OCI-LY1 (cell line): ENCODE results near the gene RHBDL1.
A peak's percentile ranks its signal among the peaks of the same experiment; 100 is the strongest.

Source experiments
- H2AFZ ChIP-seq: fragments of 200-600 bp; sonication (generic), shearing (Covaris generic); 2 replicates; pipeline ENCODE4 v1.6.0; 2014; ENCODE audit warnings: antibody characterized with exemption, mild to moderate bottlenecking, low read length
- H3F3A ChIP-seq: fragments of 200-600 bp; sonication (generic), shearing (Covaris generic); 2 replicates; pipeline ENCODE4 v1.6.0; 2014; ENCODE audit warnings: mild to moderate bottlenecking, antibody characterized with exemption, low read length, moderate library complexity; ENCODE audit not compliant: insufficient read depth
- H3K27ac ChIP-seq: fragments of 200-600 bp; sonication (generic); 2 replicates; pipeline ENCODE4 v1.5.1; 2014; ENCODE audit warnings: low read length, mixed run types, mild to moderate bottlenecking, low read depth; ENCODE audit not compliant: poor library complexity, severe bottlenecking
- H3K27me3 ChIP-seq: fragments of 200-600 bp; sonication (generic); 2 replicates; pipeline ENCODE4 v1.6.0; 2014; ENCODE audit warnings: antibody characterized with exemption, mild to moderate bottlenecking, low read length, moderate library complexity; ENCODE audit not compliant: insufficient read depth
- H3K36me3 ChIP-seq: fragments of 200-600 bp; sonication (generic); 2 replicates; pipeline ENCODE4 v1.6.1; 2014; ENCODE audit warnings: mild to moderate bottlenecking, antibody characterized with exemption, low read length, moderate library complexity, mixed read lengths; ENCODE audit not compliant: insufficient read depth
- H3K4me1 ChIP-seq: fragments of 200-600 bp; sonication (generic); 2 replicates; pipeline ENCODE4 v1.5.1; 2014; ENCODE audit warnings: mild to moderate bottlenecking, low read length, moderate library complexity; ENCODE audit not compliant: insufficient read depth, severe bottlenecking
- H3K4me2 ChIP-seq: fragments of 200-600 bp; sonication (generic), shearing (Covaris generic); 2 replicates; pipeline ENCODE4 v1.6.1; 2014; ENCODE audit warnings: low read length
- H3K4me3 ChIP-seq: fragments of 200-600 bp; sonication (generic); 2 replicates; pipeline ENCODE4 v1.5.1; 2014; ENCODE audit warnings: low read length, low read depth, mild to moderate bottlenecking, mixed read lengths; ENCODE audit not compliant: poor library complexity, severe bottlenecking
- H3K79me2 ChIP-seq: fragments of 200-600 bp; shearing (Covaris generic); 2 replicates; pipeline ENCODE4 v1.6.1; 2016; ENCODE audit warnings: mixed run types, low read length, mixed read lengths; ENCODE audit not compliant: insufficient read depth
- H3K9ac ChIP-seq: fragments of 200-600 bp; sonication (generic), shearing (Covaris generic); 2 replicates; pipeline ENCODE4 v1.6.1; 2014; ENCODE audit warnings: mild to moderate bottlenecking, low read length, mixed read lengths
- H3K9me2 ChIP-seq: fragments of 200-600 bp; sonication (generic), shearing (Covaris generic); 2 replicates; pipeline ENCODE4 v1.6.1; 2014; ENCODE audit warnings: low read depth, mild to moderate bottlenecking, low read length, mixed read lengths
- H3K9me3 ChIP-seq: fragments of 200-600 bp; shearing (Covaris generic); 2 replicates; pipeline ENCODE4 v1.6.1; 2014; ENCODE audit warnings: low read length, mixed read lengths
- H4K20me1 ChIP-seq: fragments of 200-600 bp; sonication (generic), shearing (Covaris generic); 2 replicates; pipeline ENCODE4 v1.6.0; 2016; ENCODE audit warnings: mild to moderate bottlenecking, low read length; ENCODE audit not compliant: insufficient read depth
- EZH2 ChIP-seq: fragments of 200-600 bp; sonication (generic), shearing (Covaris generic); IDR thresholded peaks from 2 replicates; pipeline ENCODE4 v1.8.0; 2017; ENCODE audit warnings: borderline replicate concordance, mixed run types, mild to moderate bottlenecking, antibody characterized with exemption, low read length, moderate library complexity, mixed read lengths
- TF ChIP-seq, protein P1 (sequence below): fragments of 200-600 bp; sonication (generic), shearing (Covaris generic); IDR thresholded peaks from 2 replicates; pipeline ENCODE4 v1.5.1; 2017; ENCODE audit warnings: mild to moderate bottlenecking, antibody characterized with exemption, low read length, moderate library complexity, mixed read lengths

The RHBDL1 gene

DNA sequence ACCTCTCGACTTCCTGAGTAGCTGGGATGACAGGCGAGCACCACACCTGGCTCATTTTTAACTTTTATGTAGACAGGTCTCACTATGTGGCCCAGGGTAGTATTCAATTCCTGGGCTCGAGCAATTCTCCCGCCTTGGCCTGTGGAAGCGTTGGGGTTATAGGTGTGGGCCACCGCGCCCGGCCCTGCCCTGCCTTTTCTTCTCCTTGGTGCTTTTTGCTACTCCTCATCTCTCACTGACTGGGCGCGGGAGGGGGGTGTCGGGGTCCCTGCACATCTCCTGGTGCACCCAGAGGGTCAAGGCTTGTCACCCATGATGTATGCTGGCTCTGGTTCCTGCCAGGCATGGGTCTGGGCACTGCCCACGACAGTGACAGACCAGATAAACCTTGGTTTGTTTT, 30.9 kb upstream of the RHBDL1 start:
- peaks cover 50% of the 10 kb centered on the region for H3K4me1 ChIP-seq
- H3K4me2 ChIP-seq, result no peak overlapping the region
- H3K27me3 ChIP-seq, result no peaks in the 10 kb centered on the region
- H3K79me2 ChIP-seq, result no peaks in the 10 kb centered on the region
- no peaks in the 10 kb centered on the region for H3K9me2 ChIP-seq
- peaks cover 12% of the 10 kb centered on the region; the same call in 1 of the 2 replicates for H3K36me3 ChIP-seq
- TF ChIP-seq EZH2, result no peak
- TF ChIP-seq, protein P1, sequence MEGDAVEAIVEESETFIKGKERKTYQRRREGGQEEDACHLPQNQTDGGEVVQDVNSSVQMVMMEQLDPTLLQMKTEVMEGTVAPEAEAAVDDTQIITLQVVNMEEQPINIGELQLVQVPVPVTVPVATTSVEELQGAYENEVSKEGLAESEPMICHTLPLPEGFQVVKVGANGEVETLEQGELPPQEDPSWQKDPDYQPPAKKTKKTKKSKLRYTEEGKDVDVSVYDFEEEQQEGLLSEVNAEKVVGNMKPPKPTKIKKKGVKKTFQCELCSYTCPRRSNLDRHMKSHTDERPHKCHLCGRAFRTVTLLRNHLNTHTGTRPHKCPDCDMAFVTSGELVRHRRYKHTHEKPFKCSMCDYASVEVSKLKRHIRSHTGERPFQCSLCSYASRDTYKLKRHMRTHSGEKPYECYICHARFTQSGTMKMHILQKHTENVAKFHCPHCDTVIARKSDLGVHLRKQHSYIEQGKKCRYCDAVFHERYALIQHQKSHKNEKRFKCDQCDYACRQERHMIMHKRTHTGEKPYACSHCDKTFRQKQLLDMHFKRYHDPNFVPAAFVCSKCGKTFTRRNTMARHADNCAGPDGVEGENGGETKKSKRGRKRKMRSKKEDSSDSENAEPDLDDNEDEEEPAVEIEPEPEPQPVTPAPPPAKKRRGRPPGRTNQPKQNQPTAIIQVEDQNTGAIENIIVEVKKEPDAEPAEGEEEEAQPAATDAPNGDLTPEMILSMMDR, result no peak
- no peaks in the 10 kb centered on the region for H3F3A ChIP-seq
- no peaks in the 10 kb centered on the region for H3K9me3 ChIP-seq
- no peaks in the 10 kb centered on the region for H4K20me1 ChIP-seq
- H2AFZ ChIP-seq, result no peak overlapping the region
- no peak overlapping the region for H3K27ac ChIP-seq
- H3K4me3 ChIP-seq, result no peak overlapping the region
- no peak overlapping the region for H3K9ac ChIP-seq

DNA sequence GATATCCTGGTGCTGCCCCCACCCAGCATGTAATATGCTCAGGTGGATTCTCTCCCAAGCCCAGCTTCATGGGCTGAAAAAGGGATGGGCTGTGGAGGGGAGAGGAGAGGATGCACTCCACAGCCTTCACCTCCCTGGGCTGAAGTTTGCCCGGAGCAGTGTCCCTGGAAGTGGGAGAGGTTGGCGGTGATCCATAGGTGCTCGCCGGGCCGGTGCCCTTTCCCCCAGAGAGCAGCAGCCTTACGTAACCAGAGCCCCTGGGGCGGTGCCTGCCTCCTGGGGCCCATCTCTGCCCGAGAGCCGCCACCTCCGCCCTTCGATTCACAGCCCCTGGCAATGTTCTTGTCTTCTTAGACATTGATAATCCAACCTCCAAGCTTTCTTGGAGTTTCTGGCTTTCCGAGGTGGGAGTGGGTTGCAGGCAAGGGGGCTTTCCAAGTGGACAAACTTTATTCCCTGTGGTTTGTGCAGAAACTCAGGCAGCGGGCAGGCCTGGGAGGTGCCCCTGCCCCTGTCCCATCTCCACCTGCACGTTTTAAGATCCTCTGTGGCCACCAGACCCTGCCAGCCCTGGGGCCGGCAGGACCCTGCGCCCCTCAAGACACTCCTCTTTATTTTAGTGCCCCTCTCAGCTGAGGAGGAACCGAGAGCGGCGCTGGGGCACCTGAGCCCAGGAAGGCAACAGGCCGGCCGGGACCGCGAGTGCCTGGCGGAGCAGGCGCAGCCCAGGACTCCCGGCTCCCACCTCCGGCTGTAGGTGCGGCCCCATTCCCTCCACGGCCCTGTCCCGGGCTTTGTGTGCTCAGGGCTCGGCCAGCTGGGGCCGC, 29.4 kb upstream of the RHBDL1 start:
- Histone ChIP-seq H2AFZ (no peak overlapping the region), H4K20me1 (no peaks in the 10 kb centered on the region), H3K36me3 (peaks cover 12% of the 10 kb centered on the region; the same call in 1 of the 2 replicates), H3K79me2 (no peaks in the 10 kb centered on the region), H3K9me3 (no peaks in the 10 kb centered on the region), H3K9me2 (no peaks in the 10 kb centered on the region), H3K4me3 (peak overlapping the region; percentile 10), H3K9ac (no peak overlapping the region), H3K4me2 (peak overlapping the region; percentile 20; the same call in 1 of the 2 replicates), H3K27me3 (no peaks in the 10 kb centered on the region), H3K4me1 (peaks cover 57% of the 10 kb centered on the region), H3F3A (no peaks in the 10 kb centered on the region), H3K27ac (no peak overlapping the region)
- TF ChIP-seq, protein P1, result no peak
- TF ChIP-seq EZH2, result no peak

DNA sequence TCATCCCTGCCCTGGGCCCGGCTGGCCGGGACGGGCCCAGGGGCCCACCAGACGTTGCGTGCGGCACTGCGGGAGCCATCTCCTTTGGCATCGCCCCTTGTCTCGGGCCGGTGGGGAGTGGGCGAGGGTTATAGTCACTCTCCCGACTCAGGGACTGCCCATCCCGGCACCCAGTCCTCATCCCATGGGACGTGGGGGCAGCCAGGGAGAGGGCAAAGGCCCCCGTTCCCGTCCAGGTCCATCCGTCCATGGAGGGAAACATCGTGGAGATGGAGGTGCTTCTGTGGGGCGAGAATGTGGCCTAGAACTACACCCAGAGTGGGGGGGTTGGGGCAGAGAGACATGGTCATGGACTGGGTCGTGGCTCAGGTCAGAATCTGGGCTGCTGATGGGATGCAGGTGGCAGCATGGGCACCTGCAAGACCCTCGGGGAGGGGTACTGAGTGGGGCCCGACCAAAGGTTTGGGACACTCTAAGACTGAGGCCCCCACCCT, 28.7 kb upstream of the RHBDL1 start:
- Histone ChIP-seq H3F3A (no peaks in the 10 kb centered on the region), H4K20me1 (no peaks in the 10 kb centered on the region), H3K27ac (no peak overlapping the region), H3K79me2 (no peaks in the 10 kb centered on the region), H3K36me3 (peaks cover 12% of the 10 kb centered on the region; the same call in 1 of the 2 replicates), H3K27me3 (no peaks in the 10 kb centered on the region), H3K9me2 (no peaks in the 10 kb centered on the region), H3K4me1 (peaks cover 53% of the 10 kb centered on the region), H3K9me3 (no peaks in the 10 kb centered on the region), H3K4me3 (no peak overlapping the region), H3K9ac (no peak overlapping the region), H3K4me2 (peak overlapping the region; percentile 20; the same call in 1 of the 2 replicates), H2AFZ (no peak overlapping the region)
- TF ChIP-seq EZH2, result no peak
- TF ChIP-seq, protein P1, result no peak
